ENCODE data around the gene KCNV2.

Gene KCNV2

GRCh38 chr9:2755285-2755684, 38.0 kb downstream of the KCNV2 start:
- Histone ChIP-seq H3K27me3 (ENCODE audit: low read depth, low read length) (no peaks in the 10 kb centered on the region), H3K9me3 (ENCODE audit: insufficient read depth, low read length) (no peaks in the 10 kb centered on the region), H3K4me3 (ENCODE audit: low read length) (no peak overlapping the region), H3K79me2 (ENCODE audit: low read length) (no peaks in the 10 kb centered on the region), H3K36me3 (replicated peaks; ENCODE audit: low read depth, low read length) (peaks cover 15% of the 10 kb centered on the region), H2AFZ (ENCODE audit: low read depth, low read length) (no peak overlapping the region), H3K4me1 (ENCODE audit: low read length) (peaks cover 11% of the 10 kb centered on the region), H3K27ac (ENCODE audit: low read length) (no peak overlapping the region), H3K9ac (ENCODE audit: low read length) (no peak overlapping the region), H3K4me2 (ENCODE audit: low read length) (no peak overlapping the region), H4K20me1 (ENCODE audit: insufficient read depth, low read length) (no peaks in the 10 kb centered on the region)
- TF ChIP-seq CTCF (IDR thresholded peaks at IDR 0.05; ENCODE audit: low read depth, low read length) (no peak), EZH2phosphoT487 (IDR thresholded peaks at IDR 0.05; ENCODE audit: low read depth) (no peak)

- H3K79me2 ChIP-seq (ENCODE audit: low read length): no peaks in the 10 kb centered on the region
- H3K27ac ChIP-seq (ENCODE audit: low read length): no peak overlapping the region
- no peak for TF ChIP-seq CTCF (IDR thresholded peaks at IDR 0.05; ENCODE audit: low read depth, low read length)
- no peak for TF ChIP-seq EZH2phosphoT487 (IDR thresholded peaks at IDR 0.05; ENCODE audit: low read depth)
- H2AFZ ChIP-seq (ENCODE audit: low read depth, low read length): no peak overlapping the region
- no peak overlapping the region for H3K4me2 ChIP-seq (ENCODE audit: low read length)
- no peak overlapping the region for H3K9ac ChIP-seq (ENCODE audit: low read length)
- no peaks in the 10 kb centered on the region for H3K27me3 ChIP-seq (ENCODE audit: low read depth, low read length)
- peaks cover 19% of the 10 kb centered on the region for H3K36me3 ChIP-seq (replicated peaks; ENCODE audit: low read depth, low read length)
- H4K20me1 ChIP-seq (ENCODE audit: insufficient read depth, low read length): no peaks in the 10 kb centered on the region
- no peaks in the 10 kb centered on the region for H3K9me3 ChIP-seq (ENCODE audit: insufficient read depth, low read length)
- no peak overlapping the region for H3K4me3 ChIP-seq (ENCODE audit: low read length)
- peaks cover 36% of the 10 kb centered on the region for H3K4me1 ChIP-seq (ENCODE audit: low read length)
These were observed 41.0 kb downstream of the KCNV2 start for GRCh38 chr9:2758162-2758897.

- TF ChIP-seq CTCF (IDR thresholded peaks at IDR 0.05; ENCODE audit: low read depth, low read length): no peak
- Histone ChIP-seq H3K27ac (ENCODE audit: low read length) (no peak overlapping the region), H3K9ac (ENCODE audit: low read length) (no peak overlapping the region), H3K4me3 (ENCODE audit: low read length) (no peak overlapping the region), H2AFZ (ENCODE audit: low read depth, low read length) (no peak overlapping the region), H3K79me2 (ENCODE audit: low read length) (no peaks in the 10 kb centered on the region), H4K20me1 (ENCODE audit: insufficient read depth, low read length) (no peaks in the 10 kb centered on the region), H3K9me3 (ENCODE audit: insufficient read depth, low read length) (no peaks in the 10 kb centered on the region), H3K27me3 (ENCODE audit: low read depth, low read length) (no peaks in the 10 kb centered on the region), H3K4me2 (ENCODE audit: low read length) (no peak overlapping the region), H3K36me3 (replicated peaks; ENCODE audit: low read depth, low read length) (peaks cover 22% of the 10 kb centered on the region), H3K4me1 (ENCODE audit: low read length) (peaks cover 41% of the 10 kb centered on the region)
These were observed 41.7 kb downstream of the KCNV2 start for GRCh38 chr9:2758898-2759510.

GRCh38 chr9:2761424-2761823, 44.1 kb downstream of the KCNV2 start:
- Histone ChIP-seq H3K4me1 (ENCODE audit: low read length) (peaks cover 49% of the 10 kb centered on the region), H3K27ac (ENCODE audit: low read length) (peak overlapping the region; percentile 92), H3K9me3 (ENCODE audit: insufficient read depth, low read length) (no peaks in the 10 kb centered on the region)

More at GRCh38 chr9:2761424-2761823, 44.1 kb downstream of the KCNV2 start:
- Histone ChIP-seq H3K4me2 (ENCODE audit: low read length) (peak overlapping the region; percentile 70), H2AFZ (ENCODE audit: low read depth, low read length) (no peak overlapping the region), H3K79me2 (ENCODE audit: low read length) (no peaks in the 10 kb centered on the region), H3K27me3 (ENCODE audit: low read depth, low read length) (no peaks in the 10 kb centered on the region), H4K20me1 (ENCODE audit: insufficient read depth, low read length) (no peaks in the 10 kb centered on the region), H3K9ac (ENCODE audit: low read length) (peak overlapping the region; percentile 50), H3K36me3 (replicated peaks; ENCODE audit: low read depth, low read length) (peaks cover 22% of the 10 kb centered on the region), H3K4me3 (ENCODE audit: low read length) (peak overlapping the region; percentile 44)
- TF ChIP-seq EZH2phosphoT487 (IDR thresholded peaks at IDR 0.05; ENCODE audit: low read depth): no peak
- TF ChIP-seq CTCF (IDR thresholded peaks at IDR 0.05; ENCODE audit: low read depth, low read length): no peak
